ENCODE data around the gene SLC6A6.
"Not testable (repeated sequence)": the region's sequence is repeated elsewhere in the genome, so short reads cannot be mapped to it uniquely, and the experiment has no call there.

SLC6A6 gene

GRCh38 chr3:14511623-14512280 is 109.3 kb downstream of the SLC6A6 start:
- no peak for DNase-seq

GRCh38 chr3:14512281-14512941 is 110.0 kb downstream of the SLC6A6 start:
- no peak for DNase-seq

GRCh38 chr3:14512942-14513327 is 110.5 kb downstream of the SLC6A6 start:
- no peak for DNase-seq

DNA sequence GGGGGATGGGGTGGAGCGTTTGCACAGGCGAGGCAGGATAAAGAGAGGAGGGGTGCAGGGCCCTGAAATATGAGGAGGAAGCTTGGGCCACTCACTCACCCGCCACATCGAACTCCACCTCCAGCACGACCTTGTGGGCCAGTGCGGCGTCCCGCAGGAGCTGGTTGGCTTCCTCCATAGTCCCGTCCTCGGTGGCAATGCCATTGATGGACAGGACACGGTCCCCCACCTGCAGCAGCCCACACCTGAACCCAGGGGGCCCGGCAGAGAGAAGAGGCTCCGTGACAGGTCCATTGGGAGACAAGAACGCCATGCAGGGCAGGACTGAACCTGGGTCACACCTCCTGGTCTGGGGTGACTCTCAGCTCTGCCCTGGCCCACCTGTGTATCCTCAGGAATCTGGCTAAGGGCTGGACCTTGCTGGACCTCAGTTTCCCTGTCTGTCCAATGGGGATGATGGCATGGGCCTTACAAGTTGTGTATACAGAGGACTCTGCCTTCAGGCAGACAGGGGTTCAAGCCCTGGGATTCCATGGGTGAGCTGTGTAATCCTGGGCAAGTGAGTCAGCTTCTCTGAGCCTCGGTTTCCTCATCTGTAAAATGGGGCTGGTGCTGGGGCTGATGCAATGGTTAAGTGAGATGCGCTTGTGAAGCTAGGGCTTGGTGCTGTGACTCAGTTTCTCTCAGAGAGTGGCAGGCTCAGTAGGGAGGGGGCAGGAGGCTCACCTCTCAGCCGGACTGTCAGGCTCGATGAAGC is 111.3 kb downstream of the SLC6A6 start:
- DNase-seq: no peak

DNA sequence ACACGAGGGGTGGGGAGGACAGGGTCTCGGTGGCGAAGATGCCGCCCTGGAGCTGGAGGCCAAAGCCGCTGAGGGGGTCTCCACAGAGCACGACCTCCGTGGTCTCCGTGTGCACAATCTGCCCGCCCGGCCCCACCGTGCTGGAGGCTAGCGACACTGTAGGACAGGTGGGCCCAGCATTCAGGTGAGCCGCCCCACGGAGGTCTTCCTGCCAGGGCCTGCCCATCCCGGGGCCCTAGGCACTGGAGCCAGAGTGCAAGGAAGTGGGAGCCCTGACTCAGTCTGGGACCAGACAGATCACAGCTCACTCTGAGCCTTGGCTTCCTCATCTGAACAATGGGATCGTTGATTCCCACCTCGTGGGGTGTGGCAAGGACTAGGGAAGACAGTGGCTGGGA is 111.9 kb downstream of the SLC6A6 start:
- no peak for DNase-seq

DNA sequence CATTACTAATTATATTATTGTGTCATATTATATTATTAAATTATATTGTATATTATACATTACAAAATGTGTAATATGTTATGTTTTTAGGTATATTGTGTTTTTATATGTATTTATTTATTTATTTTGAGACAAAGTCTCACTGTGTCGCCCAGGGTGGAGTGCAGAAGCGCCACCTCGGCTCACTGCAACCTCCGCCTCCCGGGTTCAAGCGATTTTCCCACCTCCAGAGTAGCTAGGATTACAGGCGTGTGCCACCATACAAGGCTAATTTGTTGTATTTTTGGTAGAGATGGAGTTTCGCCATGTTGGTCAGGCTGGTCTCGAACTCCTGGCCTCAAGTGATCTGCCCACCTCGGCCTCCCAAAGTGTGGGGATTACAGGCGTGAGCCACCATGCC is 113.1 kb downstream of the SLC6A6 start:
- DNase-seq: not testable (repeated sequence)

GRCh38 chr3:14516738-14517345 is 114.4 kb downstream of the SLC6A6 start:
- DNase-seq: no peak

DNA sequence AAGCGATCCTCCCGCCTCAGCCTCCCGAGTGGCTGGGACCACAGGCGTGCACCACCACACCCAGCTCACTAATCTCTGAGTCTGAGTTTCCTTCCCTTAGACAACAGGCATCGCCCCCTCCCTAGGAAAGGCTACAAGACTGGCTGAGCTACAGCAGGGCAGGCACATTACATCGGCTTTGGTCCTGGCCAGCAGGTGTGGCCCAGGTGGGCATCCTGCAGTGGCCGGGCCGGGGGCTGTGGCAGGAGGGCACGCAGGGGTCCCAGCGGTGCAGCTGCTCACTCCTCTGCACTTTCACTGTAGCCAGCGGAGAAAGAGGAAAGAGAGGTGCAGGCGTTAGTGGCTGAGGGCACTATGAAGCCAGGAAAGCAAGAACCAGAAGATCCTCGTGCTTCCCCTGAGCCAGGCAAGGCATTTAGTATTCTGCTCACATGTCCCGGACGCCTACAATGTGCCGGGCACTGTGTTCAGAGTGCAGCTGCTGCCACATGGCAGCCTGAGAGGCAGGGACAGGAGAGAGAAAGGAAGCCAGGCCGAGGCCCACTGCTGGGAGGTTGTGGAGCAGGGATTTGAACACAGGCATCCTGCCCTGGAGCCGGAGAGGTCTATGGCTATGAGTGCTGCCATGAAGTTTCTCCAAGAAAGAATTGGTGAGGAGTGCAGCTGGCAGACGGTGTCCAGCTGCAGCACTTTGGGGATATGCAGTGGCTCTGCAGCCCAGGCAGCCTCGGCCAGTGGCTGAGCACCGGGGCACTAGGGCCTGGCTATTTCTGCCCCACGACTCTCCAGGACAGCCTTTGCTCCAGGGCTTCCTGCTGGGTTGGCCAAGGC is 115.4 kb downstream of the SLC6A6 start:
- DNase-seq: no peak

- no peak for DNase-seq
These were observed 116.0 kb downstream of the SLC6A6 start for GRCh38 chr3:14518432-14518802.

- no peak for DNase-seq
These were observed 116.5 kb downstream of the SLC6A6 start for GRCh38 chr3:14518893-14519292.

DNA sequence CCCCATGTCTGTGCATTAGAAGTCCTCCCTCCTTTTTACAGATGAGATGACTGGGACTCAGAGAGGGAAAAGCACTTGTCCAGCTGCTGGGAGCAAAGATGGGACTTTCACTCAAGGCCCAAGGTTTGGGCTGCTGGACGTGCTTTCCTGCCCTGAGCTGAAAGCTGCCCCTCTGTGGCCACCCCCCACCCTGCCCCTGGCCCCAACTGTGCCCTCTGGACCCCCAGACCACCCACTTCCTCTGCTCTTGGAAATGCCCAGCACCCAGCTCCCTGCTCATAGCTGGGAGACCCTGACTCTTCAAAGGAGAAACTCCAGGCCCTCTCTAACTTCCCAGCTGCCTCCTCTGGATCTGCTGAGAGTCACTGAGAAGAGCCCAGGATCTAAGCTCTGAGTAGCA is 117.0 kb downstream of the SLC6A6 start:
- DNase-seq: no peak

DNA sequence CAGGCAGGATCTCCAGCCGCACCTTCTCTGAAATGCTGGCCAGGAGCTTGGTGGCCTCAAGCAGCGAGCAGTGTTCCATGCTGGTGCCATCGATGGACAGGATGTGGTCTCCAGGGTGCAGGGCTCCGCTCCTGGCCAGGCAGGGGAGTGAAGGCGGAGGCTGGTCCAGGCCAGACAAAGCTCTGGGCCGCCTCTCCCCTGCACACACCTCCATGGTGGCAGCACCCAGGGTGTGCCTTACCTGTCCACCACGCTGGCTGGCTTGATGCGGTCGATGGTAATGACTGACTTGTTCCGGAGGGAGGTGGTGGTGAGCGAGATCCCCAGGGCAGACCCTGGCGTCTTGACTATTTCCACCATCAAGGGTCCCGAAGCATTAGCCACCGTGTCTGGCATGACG is 117.7 kb downstream of the SLC6A6 start:
- DNase-seq: no peak

DNA sequence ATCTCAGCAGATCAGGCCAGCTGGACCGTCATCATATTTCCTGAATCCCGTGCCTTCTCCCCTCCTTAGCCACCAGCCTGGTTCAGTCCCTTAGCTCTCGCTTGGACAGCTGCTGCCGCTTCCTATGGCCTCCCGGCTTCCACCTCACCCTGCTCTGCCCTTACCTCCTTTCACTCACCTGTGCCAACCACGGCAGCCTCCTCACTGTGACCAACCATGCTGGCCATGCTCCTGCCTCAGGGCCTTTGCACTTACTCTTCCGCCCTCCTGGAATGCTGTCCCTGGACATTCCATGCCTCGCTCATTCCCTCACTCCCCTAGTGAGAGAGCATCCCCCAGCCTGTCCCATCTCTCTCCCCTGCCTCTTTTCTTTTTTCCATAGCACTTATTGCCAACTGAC is 118.6 kb downstream of the SLC6A6 start:
- no peak for DNase-seq

GRCh38 chr3:14521611-14522010 is 119.2 kb downstream of the SLC6A6 start:
- DNase-seq: no peak

DNA sequence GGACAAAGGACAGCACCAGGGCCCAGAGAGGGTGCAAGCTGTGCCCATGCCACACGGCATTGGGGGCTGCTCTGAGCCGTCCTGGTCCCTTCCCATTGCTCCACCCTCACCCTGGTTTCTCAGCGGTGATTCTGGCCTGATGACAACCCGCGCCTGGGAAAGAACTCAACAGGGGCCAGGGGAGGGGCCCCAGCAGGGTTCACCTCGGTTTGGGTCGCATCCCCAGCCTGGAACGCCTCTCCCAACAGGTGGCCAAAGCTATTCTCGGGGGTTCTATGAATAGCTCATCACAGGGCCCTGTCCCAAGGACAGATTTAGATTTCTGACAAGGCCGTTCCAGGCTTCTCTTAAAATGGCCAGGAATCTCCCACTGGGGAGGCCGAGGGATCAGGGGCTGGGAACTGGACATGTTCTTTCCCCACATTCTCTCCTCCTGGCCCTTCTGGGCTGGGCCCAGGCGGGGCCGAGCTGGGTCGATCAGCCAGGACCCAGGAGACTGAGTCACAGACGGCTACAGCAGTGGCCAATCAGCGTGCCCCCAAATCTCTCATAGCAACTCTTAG is 119.8 kb downstream of the SLC6A6 start:
- no peak for DNase-seq

GRCh38 chr3:14522768-14523167 is 120.4 kb downstream of the SLC6A6 start:
- no peak for DNase-seq

GRCh38 chr3:14523792-14524191 is 121.4 kb downstream of the SLC6A6 start:
- no peak for DNase-seq

- DNase-seq: no peak
These were observed 121.9 kb downstream of the SLC6A6 start for GRCh38 chr3:14524311-14524711.

GRCh38 chr3:14524920-14525660 is 122.7 kb downstream of the SLC6A6 start:
- DNase-seq: no peak

GRCh38 chr3:14525685-14526631 is 123.6 kb downstream of the SLC6A6 start:
- no peak for DNase-seq

DNA sequence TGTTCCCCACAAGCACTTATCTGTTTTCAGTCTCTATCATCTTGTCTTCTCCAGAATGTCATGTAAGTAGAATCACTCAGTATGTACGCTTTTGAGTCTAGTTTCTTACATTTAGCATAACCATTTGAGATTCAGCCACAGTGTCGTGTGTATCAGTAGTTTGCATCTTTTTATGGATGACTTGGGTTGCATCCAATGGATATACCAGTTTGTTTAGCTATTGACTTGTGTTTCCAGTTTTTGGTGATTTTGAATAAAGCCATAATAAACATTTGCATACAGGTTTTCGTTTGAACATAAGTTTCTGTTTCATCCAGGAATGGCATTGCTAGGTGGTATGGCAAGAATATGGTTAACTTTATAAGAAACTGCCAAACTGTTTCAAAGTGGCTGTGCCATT is 125.7 kb downstream of the SLC6A6 start:
- DNase-seq: no peak

Measured in activated CD8-positive, alpha-beta memory T cell treated with anti-CD3 and anti-CD28 coated beads for 24 hours (primary cell).